ENCODE results near the gene MRPL44.

- TF ChIP-seq, protein P1, sequence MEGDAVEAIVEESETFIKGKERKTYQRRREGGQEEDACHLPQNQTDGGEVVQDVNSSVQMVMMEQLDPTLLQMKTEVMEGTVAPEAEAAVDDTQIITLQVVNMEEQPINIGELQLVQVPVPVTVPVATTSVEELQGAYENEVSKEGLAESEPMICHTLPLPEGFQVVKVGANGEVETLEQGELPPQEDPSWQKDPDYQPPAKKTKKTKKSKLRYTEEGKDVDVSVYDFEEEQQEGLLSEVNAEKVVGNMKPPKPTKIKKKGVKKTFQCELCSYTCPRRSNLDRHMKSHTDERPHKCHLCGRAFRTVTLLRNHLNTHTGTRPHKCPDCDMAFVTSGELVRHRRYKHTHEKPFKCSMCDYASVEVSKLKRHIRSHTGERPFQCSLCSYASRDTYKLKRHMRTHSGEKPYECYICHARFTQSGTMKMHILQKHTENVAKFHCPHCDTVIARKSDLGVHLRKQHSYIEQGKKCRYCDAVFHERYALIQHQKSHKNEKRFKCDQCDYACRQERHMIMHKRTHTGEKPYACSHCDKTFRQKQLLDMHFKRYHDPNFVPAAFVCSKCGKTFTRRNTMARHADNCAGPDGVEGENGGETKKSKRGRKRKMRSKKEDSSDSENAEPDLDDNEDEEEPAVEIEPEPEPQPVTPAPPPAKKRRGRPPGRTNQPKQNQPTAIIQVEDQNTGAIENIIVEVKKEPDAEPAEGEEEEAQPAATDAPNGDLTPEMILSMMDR (IDR thresholded peaks at IDR 0.05) = no peak
- TF ChIP-seq ZFX (IDR thresholded peaks at IDR 0.05; ENCODE audit: borderline replicate concordance) = no peak
Observed at GRCh38 chr2:223956300-223956699, 963 bp upstream of the MRPL44 start.
